HG03135 (cell line): ENCODE measurements around the gene KRTAP10-11.
"Not testable (repeated sequence)": the region's sequence is repeated elsewhere in the genome, so short reads cannot be mapped to it uniquely, and the experiment has no call there.

Experiments used
- ATAC-seq: cut with Tn5 transposase; IDR thresholded peaks from one replicate; pipeline ENCODE4 v1.9.1; 2021; ENCODE audit warnings: mild to moderate bottlenecking, moderate library complexity; ENCODE audit not compliant: unreplicated experiment

KRTAP10-11 gene

GRCh38 chr21:44661567-44661966 lies 15.4 kb downstream of the KRTAP10-11 start:
- not testable (repeated sequence) for ATAC-seq

DNA sequence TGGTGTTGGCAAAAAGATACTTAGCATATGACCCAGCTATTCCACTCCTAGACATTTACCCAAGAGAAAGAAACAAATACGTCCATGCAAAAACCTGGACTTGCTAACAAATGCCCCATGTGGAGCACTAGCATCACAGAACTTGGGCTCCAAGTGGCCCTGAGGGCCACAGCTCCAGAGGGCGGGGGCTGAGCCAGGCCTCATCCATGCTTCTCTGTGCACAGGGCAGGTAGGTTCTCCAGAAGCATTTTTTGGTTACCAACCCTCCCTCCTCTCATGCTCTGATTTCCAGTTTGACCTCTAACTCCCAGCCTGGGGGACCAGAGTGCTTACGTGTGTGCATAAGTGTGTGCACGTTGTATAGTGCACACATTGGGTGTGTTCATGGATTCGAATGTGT lies 18.5 kb downstream of the KRTAP10-11 start:
- ATAC-seq = no peak

DNA sequence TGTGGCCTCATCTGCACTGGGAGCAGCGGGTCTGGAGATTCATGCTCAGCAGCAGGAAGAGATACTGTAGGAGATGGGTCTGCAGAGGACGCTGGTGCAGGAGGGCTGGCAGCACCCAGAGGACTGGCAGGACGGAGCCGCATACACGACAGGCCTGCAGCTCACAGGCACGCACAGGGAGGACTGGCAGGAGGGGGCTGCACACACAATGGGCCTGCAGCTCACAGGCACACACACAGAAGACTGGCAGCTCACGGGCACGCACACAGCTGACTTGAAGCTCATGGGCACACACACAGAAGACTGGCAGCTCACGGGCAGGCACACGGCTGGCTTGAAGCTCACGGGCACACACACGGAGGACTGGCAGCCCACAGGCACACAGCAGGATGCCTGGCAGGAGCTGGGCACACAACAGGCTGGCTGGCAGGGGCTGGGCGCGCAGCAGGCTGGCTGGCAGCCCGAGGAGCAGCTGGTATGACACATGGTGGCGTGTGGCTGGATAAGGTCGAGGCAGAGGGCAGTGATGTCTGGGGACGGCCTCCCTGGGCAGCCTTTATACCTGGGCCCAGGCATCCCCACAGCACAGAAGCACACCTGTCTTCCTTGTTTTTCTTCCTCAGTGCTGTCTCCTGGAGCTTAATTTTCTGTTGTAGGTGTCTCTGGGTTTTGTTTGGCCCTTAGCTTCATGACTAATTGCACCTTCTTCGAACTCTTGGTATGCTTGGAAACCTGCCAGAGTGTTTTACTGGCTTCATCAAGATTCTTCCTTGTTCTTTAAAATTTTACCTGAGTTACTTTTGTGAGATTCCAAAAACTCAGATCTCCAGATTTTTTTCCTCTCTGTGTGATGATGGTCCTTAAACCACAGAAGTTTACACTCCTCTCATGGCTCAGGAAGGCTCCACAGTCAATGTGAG lies 20.4 kb downstream of the KRTAP10-11 start, which contains the start of gene KRTAP12-2:
Gene KRTAP12-2, minus strand, starts transcription at position 527 of the 920 bp plus-strand sequence. Its CDS starts 41 bp downstream, at position 486.
- ATAC-seq = no peak

DNA sequence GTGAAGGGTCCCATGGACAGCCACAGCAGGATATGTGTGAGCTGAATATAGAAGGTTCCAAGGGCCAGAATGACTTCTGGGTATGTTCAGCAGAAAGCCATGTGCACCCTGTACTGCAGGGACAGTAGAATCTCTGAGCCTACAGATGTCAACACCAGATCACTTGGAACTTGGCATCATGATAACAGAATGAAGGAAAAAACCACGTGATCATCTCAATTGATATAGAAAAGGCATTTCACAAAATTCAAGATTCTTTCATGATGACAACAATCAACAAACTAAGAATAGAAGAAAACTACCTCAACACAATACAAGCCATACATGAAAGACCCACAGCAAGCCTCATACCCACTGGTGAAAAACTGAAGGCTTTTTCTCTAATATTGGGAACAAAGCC lies 21.4 kb downstream of the KRTAP10-11 start:
- ATAC-seq = no peak

GRCh38 chr21:44670642-44671432 lies 24.6 kb downstream of the KRTAP10-11 start:
- ATAC-seq = no peak

GRCh38 chr21:44671911-44672310 lies 25.7 kb downstream of the KRTAP10-11 start:
- no peak for ATAC-seq

- ATAC-seq = no peak
Measured at GRCh38 chr21:44677881-44678280, 31.7 kb downstream of the KRTAP10-11 start.

- ATAC-seq = no peak
Measured at GRCh38 chr21:44681152-44681551, 34.9 kb downstream of the KRTAP10-11 start.

DNA sequence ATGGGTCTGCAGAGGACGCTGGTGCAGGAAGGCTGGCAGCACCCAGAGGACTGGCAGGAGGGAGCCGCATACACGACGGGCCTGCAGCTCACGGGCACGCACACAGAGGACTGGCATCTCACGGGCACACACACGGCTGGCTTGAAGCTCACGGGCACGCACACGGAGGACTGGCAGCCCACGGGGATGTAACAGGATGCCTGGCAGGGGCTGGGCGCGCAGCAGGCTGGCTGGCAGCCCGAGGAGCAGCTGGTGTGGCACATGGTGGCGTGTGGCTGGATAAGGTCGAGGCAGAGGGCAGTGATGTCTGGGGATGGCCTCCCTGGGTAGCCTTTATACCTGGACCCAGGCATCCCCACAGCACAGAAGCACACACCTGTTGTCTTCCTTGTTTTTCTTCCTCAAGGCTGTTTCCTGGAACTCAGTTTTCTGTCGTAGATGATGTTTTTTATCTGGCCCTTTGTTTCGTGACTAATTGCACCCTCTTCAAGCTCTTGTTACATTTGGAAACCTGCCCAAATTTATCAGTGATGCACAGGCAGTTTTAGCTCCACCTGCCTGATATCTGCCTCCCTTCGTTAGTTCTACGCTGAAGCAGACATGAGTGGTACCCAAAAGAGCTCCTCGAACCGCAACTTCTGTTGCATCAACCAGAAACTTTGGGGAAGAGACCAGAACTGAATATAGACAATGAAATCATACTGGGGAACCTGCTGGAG lies 35.8 kb downstream of the KRTAP10-11 start, which contains the start of gene KRTAP12-1:
Gene KRTAP12-1, minus strand, starts transcription at position 303 of the 719 bp plus-strand sequence. Its CDS starts 40 bp downstream, at position 263.
- ATAC-seq = no peak

- no peak for ATAC-seq
Measured at GRCh38 chr21:44682580-44683151, 36.5 kb downstream of the KRTAP10-11 start.

DNA sequence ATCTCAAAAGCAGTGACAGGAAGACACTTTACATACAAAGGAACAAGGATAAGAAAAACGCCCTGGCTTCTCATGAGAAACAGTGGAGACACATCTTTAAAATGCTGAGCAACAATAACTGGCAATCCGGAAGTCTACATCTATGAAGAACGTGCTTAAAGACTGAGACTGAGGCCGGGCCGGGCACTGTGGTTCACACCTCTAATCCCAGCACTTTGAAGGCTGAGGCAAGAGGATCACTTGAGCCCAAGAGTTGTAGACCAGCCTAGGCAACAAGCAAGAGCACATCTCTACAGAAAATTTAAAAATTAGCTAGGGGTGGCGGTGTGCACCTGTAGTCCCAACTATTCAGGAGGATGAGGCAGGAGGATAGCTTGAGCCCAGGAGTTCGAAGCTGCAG lies 37.9 kb downstream of the KRTAP10-11 start:
- no peak for ATAC-seq

DNA sequence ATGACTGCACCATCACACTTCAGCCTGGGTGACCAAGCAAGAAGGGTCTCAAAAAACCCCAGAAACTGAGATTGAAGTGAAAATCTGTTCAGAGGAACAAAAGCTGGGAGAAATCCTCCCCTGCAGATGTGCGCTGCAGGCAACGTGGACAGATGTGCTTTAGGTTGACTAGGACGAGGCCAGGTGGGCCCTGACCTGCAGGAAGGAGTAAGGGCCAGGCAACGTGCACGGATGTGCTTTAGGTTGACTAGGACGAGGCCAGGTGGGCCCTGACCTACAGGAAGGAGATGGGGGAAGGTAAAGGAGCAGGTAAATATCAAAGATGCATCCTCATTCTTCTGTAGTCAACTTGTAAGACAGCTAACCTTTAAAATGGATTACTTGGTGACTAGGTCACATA lies 38.3 kb downstream of the KRTAP10-11 start:
- no peak for ATAC-seq

- ATAC-seq = not testable (repeated sequence)
Measured at GRCh38 chr21:44685050-44685449, 38.8 kb downstream of the KRTAP10-11 start.

- no peak for ATAC-seq
Measured at GRCh38 chr21:44686000-44686781, 40.0 kb downstream of the KRTAP10-11 start.

- no peak for ATAC-seq
Measured at GRCh38 chr21:44686843-44687561, 40.8 kb downstream of the KRTAP10-11 start.

- ATAC-seq = no peak
Measured at GRCh38 chr21:44687671-44688070, 41.5 kb downstream of the KRTAP10-11 start.

DNA sequence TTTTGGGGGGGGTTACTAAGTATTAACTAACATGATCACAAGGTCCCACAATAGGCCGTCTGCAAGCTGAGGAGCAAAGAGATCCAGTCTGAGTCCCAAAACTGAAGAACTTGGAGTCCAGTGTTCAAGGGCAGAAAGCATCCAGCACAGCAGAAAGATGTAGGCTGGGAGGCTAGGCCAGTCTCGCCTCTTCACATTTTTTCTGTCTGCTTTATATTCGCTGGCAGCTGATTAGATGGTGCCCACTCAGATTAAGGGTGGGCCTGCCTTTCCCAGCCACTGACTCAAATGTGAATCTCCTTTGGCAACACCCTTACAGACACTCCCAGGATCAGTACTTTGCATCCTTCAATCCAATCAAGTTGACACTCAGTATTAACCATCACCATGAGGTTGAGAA lies 43.5 kb downstream of the KRTAP10-11 start:
- not testable (repeated sequence) for ATAC-seq

DNA sequence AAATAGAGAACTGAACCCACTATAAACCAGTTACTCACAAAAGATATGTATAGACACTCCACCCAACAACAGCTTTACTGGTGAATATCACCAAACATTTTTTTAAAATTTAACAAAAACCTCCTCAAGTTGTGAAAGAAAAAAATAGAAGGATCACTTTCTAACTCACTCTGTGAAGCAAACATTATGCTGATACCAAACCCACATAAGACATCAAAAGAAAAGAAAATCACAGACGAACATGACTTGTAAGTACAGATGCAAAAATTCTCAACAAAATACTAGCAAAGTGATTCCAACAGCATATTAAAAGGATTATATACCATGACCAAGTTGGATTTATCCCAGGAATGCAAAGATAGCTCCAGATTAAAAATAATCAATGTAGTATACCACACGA lies 45.5 kb downstream of the KRTAP10-11 start:
- no peak for ATAC-seq
